ENCODE results near the gene TNFRSF1B. TPM values are rescaled to one million over a fixed set of nuclear protein-coding genes. Genes with fewer than 3 reads are reported as not detected.
A peak's percentile ranks its signal among the peaks of the same experiment; 100 is the strongest.

The TNFRSF1B gene
- total RNA-seq, 1 experiment from 2014 or later = 3.5 TPM

DNA sequence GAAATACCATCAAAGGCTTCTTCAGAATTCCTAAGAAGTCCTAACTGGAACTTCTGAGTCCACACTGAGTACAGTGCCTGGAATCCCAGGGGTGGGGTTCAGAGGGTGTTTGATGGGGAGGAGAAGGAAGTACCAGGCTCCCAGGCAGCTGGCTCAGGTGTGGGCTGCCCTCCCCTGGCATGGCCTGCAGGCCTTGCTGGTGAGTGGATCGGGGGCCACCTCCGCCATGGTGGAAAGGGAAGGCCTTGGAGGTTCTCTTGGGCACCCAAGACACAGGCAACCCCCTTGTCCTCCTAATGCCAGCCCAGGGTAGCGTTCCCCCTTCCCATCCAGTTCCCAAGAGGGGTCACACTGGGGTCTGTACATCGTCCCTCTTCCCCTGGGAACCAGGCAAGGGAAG is 26.8 kb upstream of the TNFRSF1B start:
- Mint-ChIP-seq H3K27ac (ENCODE audit: unreplicated experiment) (no peak overlapping the region), H3K36me3 (ENCODE audit: insufficient read depth, unreplicated experiment) (no peaks in the 10 kb centered on the region), H3K4me3 (ENCODE audit: unreplicated experiment) (no peak overlapping the region), H3K4me1 (ENCODE audit: low read depth, unreplicated experiment) (peaks cover 17% of the 10 kb centered on the region), H3K27me3 (ENCODE audit: insufficient read depth, unreplicated experiment) (no peaks in the 10 kb centered on the region), H3K9me3 (ENCODE audit: unreplicated experiment) (no peaks in the 10 kb centered on the region)
- TF ChIP-seq, protein P1, sequence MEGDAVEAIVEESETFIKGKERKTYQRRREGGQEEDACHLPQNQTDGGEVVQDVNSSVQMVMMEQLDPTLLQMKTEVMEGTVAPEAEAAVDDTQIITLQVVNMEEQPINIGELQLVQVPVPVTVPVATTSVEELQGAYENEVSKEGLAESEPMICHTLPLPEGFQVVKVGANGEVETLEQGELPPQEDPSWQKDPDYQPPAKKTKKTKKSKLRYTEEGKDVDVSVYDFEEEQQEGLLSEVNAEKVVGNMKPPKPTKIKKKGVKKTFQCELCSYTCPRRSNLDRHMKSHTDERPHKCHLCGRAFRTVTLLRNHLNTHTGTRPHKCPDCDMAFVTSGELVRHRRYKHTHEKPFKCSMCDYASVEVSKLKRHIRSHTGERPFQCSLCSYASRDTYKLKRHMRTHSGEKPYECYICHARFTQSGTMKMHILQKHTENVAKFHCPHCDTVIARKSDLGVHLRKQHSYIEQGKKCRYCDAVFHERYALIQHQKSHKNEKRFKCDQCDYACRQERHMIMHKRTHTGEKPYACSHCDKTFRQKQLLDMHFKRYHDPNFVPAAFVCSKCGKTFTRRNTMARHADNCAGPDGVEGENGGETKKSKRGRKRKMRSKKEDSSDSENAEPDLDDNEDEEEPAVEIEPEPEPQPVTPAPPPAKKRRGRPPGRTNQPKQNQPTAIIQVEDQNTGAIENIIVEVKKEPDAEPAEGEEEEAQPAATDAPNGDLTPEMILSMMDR (IDR thresholded peaks at IDR 0.05; ENCODE audit: insufficient read depth in 1 of 2, low read depth in 1 of 2, low read length in 1 of 2, severe bottlenecking in 1 of 2, unreplicated experiment in 1 of 2) = no peak
- peaks cover 26% of the 10 kb centered on the region for H3K4me1 ChIP-seq
- H3K4me3 ChIP-seq (ENCODE audit: low read depth, low read length) = no peak overlapping the region
- no peak for DNase-seq
- no peaks in the 10 kb centered on the region for H3K9me3 ChIP-seq
- CTCF ChIA-PET = no interaction called here
- H3K27me3 ChIP-seq (replicated peaks; ENCODE audit: control insufficient read depth, insufficient read depth, low read length) = no peaks in the 10 kb centered on the region
- no TSS peak for BruUV-seq (replicated peaks)
- intact Hi-C loops (cut with micrococcal nuclease; ENCODE audit: unreplicated experiment) = no loop called here
- H3K36me3 ChIP-seq (ENCODE audit: control insufficient read depth, insufficient read depth, low read length) = no peaks in the 10 kb centered on the region
- POLR2A ChIA-PET = no interaction called here

DNA sequence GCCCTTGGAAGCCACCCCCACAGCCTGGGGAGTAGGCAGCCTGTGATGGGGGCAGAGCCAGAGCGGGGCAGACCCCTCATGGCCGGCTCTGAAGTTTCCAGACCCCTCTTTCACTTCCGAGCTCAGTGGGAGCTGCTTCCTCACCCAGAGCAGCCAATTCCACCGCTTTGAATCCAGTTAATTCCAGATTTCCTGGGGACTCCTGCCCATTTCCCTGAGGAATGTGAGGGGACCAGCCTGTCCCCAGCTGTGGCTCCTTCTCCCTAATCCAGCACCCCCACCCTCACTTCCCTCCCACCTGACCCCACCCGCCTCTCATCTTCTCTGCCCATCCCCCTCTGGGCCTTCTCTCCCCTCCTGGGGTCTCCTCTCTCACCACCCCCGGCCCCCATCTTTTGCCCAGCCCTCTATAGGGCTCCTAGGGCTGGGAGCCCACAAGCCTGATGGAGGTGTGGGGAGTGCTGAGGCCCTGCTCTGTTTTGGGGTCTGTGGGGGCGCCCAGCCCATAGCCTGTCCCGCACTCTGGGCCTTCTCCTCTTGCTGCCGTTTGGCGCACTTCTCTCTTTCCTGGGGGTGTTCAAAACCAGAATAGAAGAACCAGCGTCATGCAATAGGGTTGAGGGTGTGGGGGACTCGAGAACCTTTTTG is 26.2 kb upstream of the TNFRSF1B start:
- no peak for DNase-seq
- Histone ChIP-seq H3K9me3 (no peaks in the 10 kb centered on the region), H3K27me3 (replicated peaks; ENCODE audit: control insufficient read depth, insufficient read depth, low read length) (no peaks in the 10 kb centered on the region), H3K4me3 (ENCODE audit: low read depth, low read length) (no peak overlapping the region), H3K4me1 (peaks cover 32% of the 10 kb centered on the region), H3K36me3 (ENCODE audit: control insufficient read depth, insufficient read depth, low read length) (no peaks in the 10 kb centered on the region)
- intact Hi-C loops (cut with micrococcal nuclease; ENCODE audit: unreplicated experiment) = no loop called here
- H3K27me3 Mint-ChIP-seq (ENCODE audit: insufficient read depth, unreplicated experiment) = no peaks in the 10 kb centered on the region
- H3K36me3 Mint-ChIP-seq (ENCODE audit: insufficient read depth, unreplicated experiment) = no peaks in the 10 kb centered on the region
- peaks cover 17% of the 10 kb centered on the region for H3K4me1 Mint-ChIP-seq (ENCODE audit: low read depth, unreplicated experiment)
- H3K4me3 Mint-ChIP-seq (ENCODE audit: unreplicated experiment) = no peak overlapping the region
- no TSS peak for BruUV-seq (replicated peaks)
- H3K9me3 Mint-ChIP-seq (ENCODE audit: unreplicated experiment) = no peaks in the 10 kb centered on the region
- no peak overlapping the region for H3K27ac Mint-ChIP-seq (ENCODE audit: unreplicated experiment)
- TF ChIP-seq, protein P1 (IDR thresholded peaks at IDR 0.05; ENCODE audit: insufficient read depth in 1 of 2, low read depth in 1 of 2, low read length in 1 of 2, severe bottlenecking in 1 of 2, unreplicated experiment in 1 of 2) = no peak
- CTCF ChIA-PET = no interaction called here
- POLR2A ChIA-PET = no interaction called here

DNA sequence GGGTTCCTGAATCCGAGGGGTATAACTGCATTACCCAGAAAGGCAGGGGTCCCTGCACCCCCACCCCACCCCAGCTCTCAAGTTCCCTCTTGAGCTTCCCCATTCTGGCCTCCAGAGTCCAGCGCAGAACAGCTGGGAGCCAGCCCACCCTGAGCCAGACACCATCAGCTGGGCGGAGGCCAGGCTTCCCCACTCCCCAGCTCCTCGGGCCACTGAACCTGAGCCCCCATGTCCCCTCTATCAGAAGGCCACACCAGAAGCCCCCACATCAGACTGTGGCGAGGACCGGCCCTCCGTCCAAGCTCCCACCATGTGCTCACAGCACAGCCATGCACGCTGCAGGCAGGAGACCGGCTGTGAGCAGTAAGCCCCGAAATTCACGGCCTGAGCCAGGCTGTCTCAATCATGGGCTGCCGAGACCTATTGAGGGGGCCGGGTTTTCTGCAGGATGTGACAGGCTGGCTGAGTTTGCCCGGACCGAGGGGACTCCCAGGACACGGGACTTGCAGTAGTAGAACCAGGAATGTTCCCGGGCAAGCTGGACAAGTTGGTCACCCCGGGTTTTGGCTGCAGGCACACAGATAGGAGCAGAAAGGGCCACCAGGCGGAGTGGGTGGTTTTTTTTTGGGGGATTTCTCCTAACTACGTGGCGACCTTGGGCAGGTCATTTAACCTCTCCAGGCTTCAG is 25.5 kb upstream of the TNFRSF1B start:
- CTCF ChIA-PET = no interaction called here
- no peaks in the 10 kb centered on the region for H3K27me3 ChIP-seq (replicated peaks; ENCODE audit: control insufficient read depth, insufficient read depth, low read length)
- H3K36me3 Mint-ChIP-seq (ENCODE audit: insufficient read depth, unreplicated experiment) = no peaks in the 10 kb centered on the region
- intact Hi-C loops (cut with micrococcal nuclease; ENCODE audit: unreplicated experiment) = no loop called here
- no peak overlapping the region for H3K4me3 Mint-ChIP-seq (ENCODE audit: unreplicated experiment)
- DNase-seq = peak in 1 of 2 experiments; percentile 33
- H3K4me1 ChIP-seq = peaks cover 35% of the 10 kb centered on the region
- no peak overlapping the region for H3K4me3 ChIP-seq (ENCODE audit: low read depth, low read length)
- no peaks in the 10 kb centered on the region for H3K27me3 Mint-ChIP-seq (ENCODE audit: insufficient read depth, unreplicated experiment)
- H3K9me3 ChIP-seq = no peaks in the 10 kb centered on the region
- no peaks in the 10 kb centered on the region for H3K9me3 Mint-ChIP-seq (ENCODE audit: unreplicated experiment)
- POLR2A ChIA-PET = interaction anchor here (0.6 kb wide), 1 partner anchor 622 kb away, joined by 6 read pairs; no protein-coding TSS in a partner anchor
- H3K4me1 Mint-ChIP-seq (ENCODE audit: low read depth, unreplicated experiment) = peaks cover 14% of the 10 kb centered on the region
- TF ChIP-seq, protein P1 (IDR thresholded peaks at IDR 0.05; ENCODE audit: insufficient read depth in 1 of 2, low read depth in 1 of 2, low read length in 1 of 2, severe bottlenecking in 1 of 2, unreplicated experiment in 1 of 2) = no peak
- no peaks in the 10 kb centered on the region for H3K36me3 ChIP-seq (ENCODE audit: control insufficient read depth, insufficient read depth, low read length)
- H3K27ac Mint-ChIP-seq (ENCODE audit: unreplicated experiment) = no peak overlapping the region
- BruUV-seq (replicated peaks) = no TSS peak

Data from Caco-2 (cell line).